HG03060 (cell line): ENCODE results near the gene CCDC149.

Source experiments
- ATAC-seq: cut with Tn5 transposase; IDR thresholded peaks from one replicate; pipeline ENCODE4 v1.9.1; 2021; ENCODE audit warnings: low read depth, moderate number of reproducible peaks; ENCODE audit not compliant: unreplicated experiment

CCDC149 gene

GRCh38 chr4:24912252-24913118 is at the start of gene CCDC149:
Gene CCDC149 (minus strand): TSS chr4:24913042. CDS start chr4:24912864, 178 bp downstream.
- no peak for ATAC-seq

GRCh38 chr4:24957886-24958285 is 45.0 kb upstream of the CCDC149 start:
- ATAC-seq: no peak

- no peak for ATAC-seq
These were observed 43.9 kb upstream of the CCDC149 start for GRCh38 chr4:24956763-24957162.

GRCh38 chr4:24956091-24956490 is 43.2 kb upstream of the CCDC149 start:
- no peak for ATAC-seq

GRCh38 chr4:24952667-24953066 is 39.8 kb upstream of the CCDC149 start:
- ATAC-seq: no peak

GRCh38 chr4:24949970-24950369 is 37.1 kb upstream of the CCDC149 start:
- no peak for ATAC-seq

- no peak for ATAC-seq
These were observed 25.1 kb upstream of the CCDC149 start for GRCh38 chr4:24937917-24938281.

GRCh38 chr4:24937176-24937916 is 24.5 kb upstream of the CCDC149 start:
- ATAC-seq: no peak

GRCh38 chr4:24935856-24936255 is 23.0 kb upstream of the CCDC149 start:
- ATAC-seq: no peak

GRCh38 chr4:24934311-24934710 is 21.5 kb upstream of the CCDC149 start:
- no peak for ATAC-seq

- no peak for ATAC-seq
These were observed 20.9 kb upstream of the CCDC149 start for GRCh38 chr4:24933684-24934275.

- no peak for ATAC-seq
These were observed 19.8 kb upstream of the CCDC149 start for GRCh38 chr4:24932515-24933225.

- no peak for ATAC-seq
These were observed 17.3 kb upstream of the CCDC149 start for GRCh38 chr4:24930151-24930550.

- ATAC-seq: no peak
These were observed 15.9 kb upstream of the CCDC149 start for GRCh38 chr4:24928708-24929107.

GRCh38 chr4:24927049-24927448 is 14.2 kb upstream of the CCDC149 start:
- ATAC-seq: no peak

GRCh38 chr4:24924309-24924781 is 11.5 kb upstream of the CCDC149 start:
- no peak for ATAC-seq

- no peak for ATAC-seq
These were observed 10.7 kb upstream of the CCDC149 start for GRCh38 chr4:24923550-24923949.

- ATAC-seq: no peak
These were observed 10.2 kb upstream of the CCDC149 start for GRCh38 chr4:24923002-24923401.

GRCh38 chr4:24922416-24922815 is 9.6 kb upstream of the CCDC149 start:
- no peak for ATAC-seq

GRCh38 chr4:24921491-24921890 is 8.6 kb upstream of the CCDC149 start:
- ATAC-seq: no peak

- no peak for ATAC-seq
These were observed 7.2 kb upstream of the CCDC149 start for GRCh38 chr4:24920008-24920407.
